HFF-Myc (cell line): ENCODE results near the gene HEXIM2.

Experiments
- DNase-seq: peaks from one replicate; pipeline ENCODE4 v3.0.0-alpha.2; 2011; ENCODE audit warnings: low read depth; ENCODE audit errors: extremely low read depth
- H3K4me3 ChIP-seq: replicated peaks from 2 replicates; pipeline ENCODE4 v1.5.1; 2011; ENCODE audit warnings: low read depth, mild to moderate bottlenecking, control low read depth, low read length
- TF ChIP-seq, protein P1 (sequence below): IDR thresholded peaks from 2 replicates; pipeline ENCODE4 v1.5.1; 2012; ENCODE audit warnings: mild to moderate bottlenecking, low read depth, low read length, control low read depth; ENCODE audit errors: missing control alignments

The HEXIM2 gene

DNA sequence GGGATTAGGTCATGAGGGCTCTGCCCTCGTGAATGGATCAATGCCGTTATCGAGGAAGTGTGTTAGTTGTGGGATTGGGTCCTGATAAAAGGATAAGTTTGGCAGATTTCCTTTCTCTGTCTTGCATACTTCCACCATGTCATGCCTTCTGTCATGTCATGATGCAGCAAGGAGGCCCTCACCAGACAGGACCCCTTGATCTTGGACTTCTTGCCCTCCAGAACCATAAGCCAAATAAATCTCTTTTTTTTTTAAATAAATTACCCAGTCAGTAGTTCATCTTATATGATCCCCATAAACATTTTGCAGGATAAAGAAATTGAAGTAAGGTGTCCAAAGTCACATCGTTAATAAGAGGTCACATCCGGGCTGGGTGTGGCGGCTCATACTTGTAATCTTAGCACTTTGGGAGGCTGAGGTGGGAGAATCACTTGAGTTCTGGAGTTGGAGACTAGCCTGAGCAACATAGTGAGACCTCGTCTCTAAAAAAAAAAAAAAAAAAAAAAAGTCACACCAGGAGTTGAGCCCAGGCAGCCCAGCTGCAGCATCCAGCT, 25.2 kb downstream of the HEXIM2 start:
- TF ChIP-seq, protein P1, sequence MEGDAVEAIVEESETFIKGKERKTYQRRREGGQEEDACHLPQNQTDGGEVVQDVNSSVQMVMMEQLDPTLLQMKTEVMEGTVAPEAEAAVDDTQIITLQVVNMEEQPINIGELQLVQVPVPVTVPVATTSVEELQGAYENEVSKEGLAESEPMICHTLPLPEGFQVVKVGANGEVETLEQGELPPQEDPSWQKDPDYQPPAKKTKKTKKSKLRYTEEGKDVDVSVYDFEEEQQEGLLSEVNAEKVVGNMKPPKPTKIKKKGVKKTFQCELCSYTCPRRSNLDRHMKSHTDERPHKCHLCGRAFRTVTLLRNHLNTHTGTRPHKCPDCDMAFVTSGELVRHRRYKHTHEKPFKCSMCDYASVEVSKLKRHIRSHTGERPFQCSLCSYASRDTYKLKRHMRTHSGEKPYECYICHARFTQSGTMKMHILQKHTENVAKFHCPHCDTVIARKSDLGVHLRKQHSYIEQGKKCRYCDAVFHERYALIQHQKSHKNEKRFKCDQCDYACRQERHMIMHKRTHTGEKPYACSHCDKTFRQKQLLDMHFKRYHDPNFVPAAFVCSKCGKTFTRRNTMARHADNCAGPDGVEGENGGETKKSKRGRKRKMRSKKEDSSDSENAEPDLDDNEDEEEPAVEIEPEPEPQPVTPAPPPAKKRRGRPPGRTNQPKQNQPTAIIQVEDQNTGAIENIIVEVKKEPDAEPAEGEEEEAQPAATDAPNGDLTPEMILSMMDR: no peak
- no peak for DNase-seq
- H3K4me3 ChIP-seq: no peak overlapping the region

DNA sequence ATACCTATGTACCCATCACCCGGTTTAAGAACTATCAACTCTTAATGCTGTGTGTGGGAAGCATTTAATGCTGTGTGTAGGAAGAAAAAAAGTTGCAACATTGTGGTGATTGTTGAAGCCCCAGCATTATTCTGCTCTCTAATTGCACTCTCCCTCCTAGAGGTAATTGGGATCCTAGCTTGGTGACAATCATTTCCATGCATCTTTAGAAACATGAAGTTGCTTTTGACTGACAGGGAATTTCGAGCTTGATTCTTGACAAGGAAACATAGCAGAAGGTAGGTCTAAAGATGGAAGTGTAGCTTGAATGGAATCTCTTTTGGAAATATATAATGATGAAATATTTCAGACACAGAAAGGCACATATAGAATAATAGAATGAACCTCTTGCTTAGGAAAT, 27.3 kb downstream of the HEXIM2 start:
- TF ChIP-seq, protein P1: no peak
- DNase-seq: no peak
- H3K4me3 ChIP-seq: no peak overlapping the region

DNA sequence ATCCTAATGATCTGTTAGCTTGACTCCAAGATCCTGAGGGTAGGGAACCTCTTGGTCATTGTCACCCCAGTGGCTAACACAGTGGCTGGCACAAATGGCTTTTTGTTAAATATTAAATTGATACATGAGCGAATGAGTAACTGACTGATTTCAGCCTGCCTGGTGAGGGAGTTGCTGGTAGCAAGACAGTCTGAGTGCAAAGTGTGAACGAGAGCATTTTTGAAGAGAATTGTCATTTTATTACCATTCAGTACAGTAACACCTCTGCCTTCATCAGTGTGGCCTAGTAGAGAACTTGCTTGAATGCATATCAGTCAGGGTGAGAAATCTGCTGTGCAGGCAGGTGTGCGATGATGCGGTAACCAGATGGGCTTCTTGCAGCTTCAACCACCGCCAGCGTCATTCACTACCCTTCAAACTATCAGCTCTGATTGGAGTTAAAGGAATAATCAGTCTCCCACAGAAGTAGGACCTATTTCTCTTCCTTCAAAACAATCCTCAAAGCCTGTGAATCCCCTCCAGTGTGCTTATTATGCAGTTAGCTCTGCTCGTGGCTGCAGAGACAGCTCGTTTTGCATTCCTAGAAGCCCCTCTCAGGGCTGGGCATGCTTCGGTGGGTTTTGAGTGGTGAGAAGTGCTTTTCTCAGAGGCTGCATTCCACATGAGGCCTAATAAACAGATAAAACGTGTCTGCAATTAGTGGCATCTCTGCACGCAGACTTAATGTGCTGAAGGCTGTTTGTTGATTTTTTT, 29.0 kb downstream of the HEXIM2 start:
- H3K4me3 ChIP-seq: no peak overlapping the region
- no peak for DNase-seq
- TF ChIP-seq, protein P1: no peak

DNA sequence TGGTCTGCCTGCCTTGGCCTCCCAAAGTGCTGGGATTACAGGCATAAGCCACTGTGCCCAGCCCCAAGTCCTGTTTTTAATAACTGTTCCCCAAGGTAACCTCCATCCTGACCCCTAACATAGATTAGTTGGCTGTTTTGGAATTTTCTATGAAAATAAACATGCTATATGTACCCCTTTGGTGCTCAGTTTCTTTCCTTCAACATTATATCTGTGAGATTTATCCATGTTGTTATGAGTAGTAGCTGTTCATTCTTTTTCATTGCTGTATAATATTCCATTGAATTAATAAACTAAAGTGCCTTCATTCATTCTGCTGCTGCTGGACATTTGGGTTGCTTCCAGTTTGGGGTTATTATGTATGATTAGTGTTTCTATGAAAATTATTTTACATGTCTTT, 33.7 kb downstream of the HEXIM2 start:
- H3K4me3 ChIP-seq: no peak overlapping the region

DNA sequence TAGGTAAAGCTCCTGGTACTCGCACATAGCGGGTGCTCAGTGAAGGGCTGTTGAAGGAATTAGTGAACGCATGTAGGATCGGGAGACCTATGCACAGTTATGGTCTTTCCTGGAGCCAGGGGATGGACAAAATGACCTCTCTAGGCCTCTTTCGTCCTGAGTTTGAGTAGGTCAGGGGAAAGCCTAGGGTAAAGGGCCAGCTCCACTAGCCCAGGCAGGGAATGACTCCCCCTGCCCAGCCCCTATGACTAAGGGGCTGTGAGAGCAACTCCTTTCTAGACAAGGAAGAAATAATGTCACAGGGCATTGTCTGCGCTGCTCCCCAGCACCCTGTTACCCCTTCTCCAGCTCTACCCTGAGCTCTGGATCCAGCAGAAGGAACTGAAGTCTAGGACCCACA, 35.4 kb downstream of the HEXIM2 start:
- TF ChIP-seq, protein P1: no peak
- no peak for DNase-seq
- no peak overlapping the region for H3K4me3 ChIP-seq

More for the DNA sequence above, 33.7 kb downstream of the HEXIM2 start:
- no peak for DNase-seq
- TF ChIP-seq, protein P1: no peak

DNA sequence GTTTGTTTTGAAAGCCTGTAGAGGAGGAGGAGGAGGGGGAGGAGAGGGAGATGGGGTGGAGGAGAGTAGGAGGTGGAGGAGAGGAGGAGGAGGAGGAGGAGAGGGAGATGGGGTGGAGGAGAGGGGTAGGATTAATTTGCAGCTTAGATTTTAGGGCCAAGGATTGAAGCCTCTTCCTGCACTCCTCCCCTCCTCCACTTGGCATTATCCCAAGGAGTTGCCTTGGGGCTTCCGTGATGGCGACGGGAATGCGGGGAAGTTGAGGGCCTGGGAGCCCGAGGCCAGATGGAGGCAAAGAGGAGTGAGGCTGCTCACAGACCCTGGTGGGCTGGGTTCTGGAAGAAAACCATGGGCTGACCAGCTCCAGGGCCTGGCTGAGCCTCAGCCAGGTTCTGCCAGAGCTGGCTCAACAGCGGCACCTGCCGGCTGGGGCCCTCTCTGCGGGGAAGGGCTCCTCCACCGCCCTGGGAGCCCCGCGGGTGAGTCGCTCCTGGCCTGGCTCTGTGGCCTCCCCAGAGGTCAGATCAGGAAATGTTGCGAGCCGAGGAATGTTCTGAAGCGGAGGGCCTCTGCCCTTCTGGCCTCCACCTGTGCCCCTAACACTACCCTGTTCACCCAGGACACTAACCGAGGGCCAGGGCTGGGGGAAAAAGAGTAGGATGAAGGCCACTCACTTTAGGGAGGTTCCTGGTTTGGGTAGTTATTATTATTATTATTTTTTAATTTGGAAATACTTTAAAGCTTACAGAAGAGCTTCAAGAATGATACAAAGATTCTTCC, 36.1 kb downstream of the HEXIM2 start:
- H3K4me3 ChIP-seq: no peak overlapping the region
- DNase-seq: peak; percentile 61
- TF ChIP-seq, protein P1: peak; percentile 99
